Endometrial microvascular endothelial cells (primary cell): ENCODE data around the gene PCNX1. TPM values are rescaled to one million over a fixed set of nuclear protein-coding genes. Genes with fewer than 3 reads are reported as not detected.
"Not testable (repeated sequence)": the region's sequence is repeated elsewhere in the genome, so short reads cannot be mapped to it uniquely, and the experiment has no call there.

Source experiments
- in situ Hi-C: cut with HindIII; loops from 2 replicates; pipeline ENCODE4 v1.10.0; 2017; ENCODE audit warnings: low sequenced_read_pairs, low pct_unique_long_range_greater_than_20kb; ENCODE audit errors: inconsistent ontology term
- total RNA-seq: library from RNA; depleted of rRNA; stranded (reverse); fragments of >200 nt; gene quantifications from one replicate; pipeline ENCODE4 v1.2.3, GENCODE V29; 2015; ENCODE audit errors: inconsistent ontology term

Gene PCNX1
- total RNA-seq, 1 donor from 2014 or later: 19.1 TPM

- in situ Hi-C loops: no loop called here
Observed at GRCh38 chr14:70999117-70999516, 91.9 kb downstream of the PCNX1 start.

GRCh38 chr14:71000091-71000490 lies 92.8 kb downstream of the PCNX1 start:
- in situ Hi-C loops: no loop called here

- in situ Hi-C loops: no loop called here
Observed at GRCh38 chr14:71001742-71002141, 94.5 kb downstream of the PCNX1 start.

GRCh38 chr14:71003156-71003555 lies 95.9 kb downstream of the PCNX1 start:
- in situ Hi-C loops: no loop called here

GRCh38 chr14:71004481-71004880 lies 97.2 kb downstream of the PCNX1 start:
- in situ Hi-C loops: no loop called here

GRCh38 chr14:71005076-71005475 lies 97.8 kb downstream of the PCNX1 start:
- in situ Hi-C loops: no loop called here

GRCh38 chr14:71006200-71006563 lies 98.9 kb downstream of the PCNX1 start:
- in situ Hi-C loops: no loop called here

- in situ Hi-C loops: no loop called here
Observed at GRCh38 chr14:71011479-71011878, 104.2 kb downstream of the PCNX1 start.

GRCh38 chr14:71012888-71013287 lies 105.6 kb downstream of the PCNX1 start:
- in situ Hi-C loops: no loop called here

GRCh38 chr14:71013551-71014192 lies 106.4 kb downstream of the PCNX1 start:
- in situ Hi-C loops: no loop called here

GRCh38 chr14:71019917-71020316 lies 112.7 kb downstream of the PCNX1 start:
- in situ Hi-C loops: not testable (repeated sequence)

- in situ Hi-C loops: no loop called here
Observed at GRCh38 chr14:71021347-71022011, 114.2 kb downstream of the PCNX1 start.

GRCh38 chr14:71022012-71022869 lies 115.0 kb downstream of the PCNX1 start:
- in situ Hi-C loops: no loop called here

- in situ Hi-C loops: no loop called here
Observed at GRCh38 chr14:71022939-71023338, 115.7 kb downstream of the PCNX1 start.

- in situ Hi-C loops: no loop called here
Observed at GRCh38 chr14:71029236-71029781, 122.0 kb downstream of the PCNX1 start.

- in situ Hi-C loops: no loop called here
Observed at GRCh38 chr14:71031000-71031399, 123.7 kb downstream of the PCNX1 start.

- in situ Hi-C loops: no loop called here
Observed at GRCh38 chr14:71036433-71036832, 129.2 kb downstream of the PCNX1 start.

GRCh38 chr14:71048393-71048792 lies 141.1 kb downstream of the PCNX1 start:
- in situ Hi-C loops: no loop called here

GRCh38 chr14:71049435-71050133 lies 142.3 kb downstream of the PCNX1 start:
- in situ Hi-C loops: no loop called here
